Rectal smooth muscle tissue (tissue), 1 donor: ENCODE data around the gene SUN2.

Experiments
- H3K27ac ChIP-seq: one replicate; pipeline ENCODE4 v1.7.0; 2013; ENCODE audit warnings: low read depth, low read length, inconsistent platforms
- H3K27me3 ChIP-seq: one replicate; pipeline ENCODE4 v1.7.0; 2013; ENCODE audit warnings: low read length; ENCODE audit not compliant: control insufficient read depth, insufficient read depth
- H3K36me3 ChIP-seq: one replicate; pipeline ENCODE4 v1.7.0; 2013; ENCODE audit warnings: low read length; ENCODE audit not compliant: control insufficient read depth, insufficient read depth
- H3K4me1 ChIP-seq: one replicate; pipeline ENCODE4 v1.7.0; 2013; ENCODE audit warnings: low read length; ENCODE audit not compliant: control insufficient read depth, insufficient read depth
- H3K4me3 ChIP-seq: one replicate; pipeline ENCODE4 v1.7.0; 2013; ENCODE audit warnings: low read length
- H3K9ac ChIP-seq: one replicate; pipeline ENCODE4 v1.7.0; 2013; ENCODE audit warnings: low read length

The SUN2 gene

DNA sequence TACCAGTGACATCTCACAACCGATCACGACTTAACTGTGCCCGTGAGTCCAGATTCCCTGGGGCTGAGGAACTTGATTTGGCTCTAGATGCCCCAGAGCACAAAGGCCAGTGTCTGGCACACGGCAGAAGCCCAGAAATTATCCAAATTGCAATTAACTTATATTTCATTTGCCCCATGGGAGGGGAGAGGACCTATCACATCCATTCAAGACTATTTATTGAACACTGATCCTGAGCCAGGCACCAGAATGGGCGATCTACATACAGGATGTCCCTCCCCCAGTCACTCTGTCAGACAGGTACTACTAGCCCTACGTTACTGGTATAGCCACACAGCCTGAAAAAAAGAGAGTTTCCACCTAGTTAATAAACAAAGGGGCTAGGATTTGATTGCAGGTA, 33.0 kb upstream of the SUN2 start:
- Histone ChIP-seq H3K27ac (no peak overlapping the region), H3K4me1 (peaks cover 15% of the 10 kb centered on the region), H3K4me3 (no peak overlapping the region), H3K9ac (no peak overlapping the region), H3K36me3 (peaks cover 4% of the 10 kb centered on the region), H3K27me3 (no peaks in the 10 kb centered on the region)

DNA sequence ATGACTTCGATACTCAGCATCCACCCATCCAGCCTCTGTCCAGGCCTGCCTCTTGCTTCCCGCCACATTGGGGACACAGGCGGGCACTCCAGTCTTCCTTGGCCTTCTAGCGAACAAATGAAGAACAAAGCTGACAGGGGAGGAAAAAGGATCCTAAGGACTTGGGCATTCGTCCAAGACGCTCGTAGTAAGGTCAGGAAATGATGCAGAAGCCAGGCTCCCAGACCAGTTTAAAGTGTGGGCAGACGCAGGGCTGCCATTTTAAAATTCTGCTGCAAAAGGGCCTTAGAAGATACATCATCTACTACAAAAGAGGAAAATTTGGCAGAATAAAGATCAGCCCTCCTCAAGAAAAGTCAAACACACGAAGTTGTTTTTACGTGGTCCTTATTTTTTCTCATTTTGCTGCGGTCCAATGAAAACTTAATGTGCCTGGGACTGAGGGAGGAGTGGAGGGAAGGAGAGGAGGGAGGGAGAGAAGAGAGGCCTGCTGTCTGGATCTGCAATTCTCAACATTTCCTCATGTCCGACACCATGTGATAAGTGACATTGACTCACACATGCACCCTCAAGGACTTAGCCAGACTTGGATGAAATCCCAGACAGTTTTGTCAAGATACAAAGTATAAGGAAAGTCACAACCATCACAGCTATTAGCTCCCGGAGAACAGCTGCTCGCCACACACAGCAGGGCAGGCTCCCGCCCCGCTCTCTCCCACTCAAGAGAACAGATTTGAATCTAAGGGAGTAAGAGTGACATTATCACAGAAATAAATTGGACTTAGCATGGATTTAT, 32.4 kb upstream of the SUN2 start:
- H3K36me3 ChIP-seq, result peaks cover 4% of the 10 kb centered on the region
- peaks cover 13% of the 10 kb centered on the region for H3K4me1 ChIP-seq
- no peak overlapping the region for H3K27ac ChIP-seq
- no peak overlapping the region for H3K9ac ChIP-seq
- no peak overlapping the region for H3K4me3 ChIP-seq
- no peaks in the 10 kb centered on the region for H3K27me3 ChIP-seq

GRCh38 chr22:38786631-38787030, 30.8 kb upstream of the SUN2 start:
- Histone ChIP-seq H3K9ac (no peak overlapping the region), H3K4me3 (no peak overlapping the region), H3K36me3 (peaks cover 4% of the 10 kb centered on the region), H3K27ac (peak overlapping the region; percentile 35), H3K27me3 (no peaks in the 10 kb centered on the region), H3K4me1 (peaks cover 9% of the 10 kb centered on the region)

GRCh38 chr22:38784856-38785255, 29.1 kb upstream of the SUN2 start:
- no peaks in the 10 kb centered on the region for H3K36me3 ChIP-seq
- no peak overlapping the region for H3K9ac ChIP-seq
- no peak overlapping the region for H3K27ac ChIP-seq
- H3K4me3 ChIP-seq, result no peak overlapping the region
- no peaks in the 10 kb centered on the region for H3K27me3 ChIP-seq
- H3K4me1 ChIP-seq, result peaks cover 9% of the 10 kb centered on the region

- Histone ChIP-seq H3K27ac (no peak overlapping the region), H3K4me1 (peaks cover 9% of the 10 kb centered on the region), H3K9ac (no peak overlapping the region), H3K27me3 (no peaks in the 10 kb centered on the region), H3K36me3 (peaks cover 3% of the 10 kb centered on the region), H3K4me3 (no peak overlapping the region)
These were observed 28.2 kb upstream of the SUN2 start for GRCh38 chr22:38784035-38784434.

GRCh38 chr22:38783095-38783615, 27.4 kb upstream of the SUN2 start:
- Histone ChIP-seq H3K9ac (no peak overlapping the region), H3K36me3 (peaks cover 4% of the 10 kb centered on the region), H3K27me3 (no peaks in the 10 kb centered on the region), H3K27ac (no peak overlapping the region), H3K4me1 (peaks cover 9% of the 10 kb centered on the region), H3K4me3 (no peak overlapping the region)

DNA sequence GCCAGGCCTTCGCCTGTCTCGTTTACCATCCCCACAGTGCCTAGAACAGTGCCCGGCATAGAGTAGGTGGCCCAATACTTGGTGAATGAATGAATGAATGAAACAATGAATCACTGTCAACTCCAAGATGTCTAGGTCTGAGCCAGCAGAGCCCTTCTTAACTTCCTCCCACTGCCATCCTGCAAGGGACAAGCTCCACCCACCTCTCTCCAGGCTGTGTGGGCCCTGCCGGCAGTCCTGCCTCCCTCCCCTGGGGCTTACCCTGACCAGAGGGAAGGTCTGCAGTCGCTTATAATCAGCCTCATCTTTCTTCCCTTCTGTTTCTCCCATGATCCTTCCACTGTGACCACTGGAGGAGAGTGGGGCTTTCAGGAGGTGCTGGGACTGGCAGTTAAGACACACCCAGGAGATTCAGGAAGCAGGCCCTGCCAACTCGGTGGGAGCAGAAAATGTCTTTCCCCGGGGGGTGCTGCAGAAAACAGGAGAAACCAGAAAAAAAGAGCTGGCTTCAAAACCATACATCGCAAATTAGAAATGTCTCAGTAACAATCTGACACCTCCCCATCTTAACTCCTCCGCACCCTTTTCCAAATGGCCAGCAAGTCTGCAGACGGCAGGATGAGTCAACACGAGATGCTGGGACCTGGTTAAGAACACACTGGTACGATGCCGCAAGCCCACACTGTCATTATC, 26.8 kb upstream of the SUN2 start:
- Histone ChIP-seq H3K36me3 (peaks cover 6% of the 10 kb centered on the region), H3K27me3 (no peaks in the 10 kb centered on the region), H3K4me1 (peaks cover 6% of the 10 kb centered on the region), H3K9ac (no peak overlapping the region), H3K4me3 (no peak overlapping the region), H3K27ac (no peak overlapping the region)

DNA sequence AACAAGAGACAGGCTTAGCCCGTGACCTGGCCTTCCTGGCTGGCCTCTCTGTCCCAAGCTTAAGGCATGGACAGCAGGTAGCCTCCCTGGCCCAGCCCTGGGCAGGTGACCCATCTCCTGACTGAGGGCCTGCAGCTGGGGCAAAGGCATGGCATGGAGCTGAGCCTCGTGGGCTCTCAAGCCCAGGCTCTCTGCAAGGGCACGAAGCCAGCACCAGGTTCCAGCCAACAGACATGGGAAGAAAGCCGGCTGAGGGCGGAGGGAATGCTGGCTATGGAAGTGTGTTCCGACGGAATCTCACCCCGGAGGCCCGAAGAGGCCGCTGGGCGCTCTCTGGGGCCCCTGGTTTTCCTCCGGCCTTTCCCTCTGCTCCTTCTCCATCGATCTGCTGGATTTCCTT, 25.2 kb upstream of the SUN2 start:
- H3K4me3 ChIP-seq, result no peak overlapping the region
- no peak overlapping the region for H3K27ac ChIP-seq
- H3K36me3 ChIP-seq, result peaks cover 6% of the 10 kb centered on the region
- H3K9ac ChIP-seq, result no peak overlapping the region
- H3K4me1 ChIP-seq, result peaks cover 3% of the 10 kb centered on the region
- no peaks in the 10 kb centered on the region for H3K27me3 ChIP-seq

- H3K36me3 ChIP-seq, result peaks cover 6% of the 10 kb centered on the region
- no peak overlapping the region for H3K27ac ChIP-seq
- H3K27me3 ChIP-seq, result no peaks in the 10 kb centered on the region
- no peak overlapping the region for H3K4me3 ChIP-seq
- no peak overlapping the region for H3K9ac ChIP-seq
- no peaks in the 10 kb centered on the region for H3K4me1 ChIP-seq
These were observed 21.4 kb upstream of the SUN2 start for GRCh38 chr22:38777087-38777671.

- Histone ChIP-seq H3K36me3 (peaks cover 6% of the 10 kb centered on the region), H3K27me3 (no peaks in the 10 kb centered on the region), H3K27ac (no peak overlapping the region), H3K9ac (no peak overlapping the region), H3K4me1 (no peaks in the 10 kb centered on the region), H3K4me3 (no peak overlapping the region)
These were observed 20.3 kb upstream of the SUN2 start for GRCh38 chr22:38776086-38776485.

- Histone ChIP-seq H3K27ac (no peak overlapping the region), H3K4me3 (no peak overlapping the region), H3K36me3 (peaks cover 6% of the 10 kb centered on the region), H3K4me1 (no peaks in the 10 kb centered on the region), H3K9ac (no peak overlapping the region), H3K27me3 (no peaks in the 10 kb centered on the region)
These were observed 19.9 kb upstream of the SUN2 start for GRCh38 chr22:38775656-38776055.

- no peak overlapping the region for H3K27ac ChIP-seq
- H3K36me3 ChIP-seq, result peaks cover 6% of the 10 kb centered on the region
- no peak overlapping the region for H3K4me3 ChIP-seq
- no peaks in the 10 kb centered on the region for H3K27me3 ChIP-seq
- no peaks in the 10 kb centered on the region for H3K4me1 ChIP-seq
- H3K9ac ChIP-seq, result no peak overlapping the region
These were observed 18.8 kb upstream of the SUN2 start for GRCh38 chr22:38774496-38775166.
